ELF-1 (cell line): ENCODE data around the gene RFX3.

Experiments used
- DNase-seq: peaks from one replicate; pipeline ENCODE4 v3.0.0-alpha.2; 2016; ENCODE audit warnings: low read depth, low spot score

The RFX3 gene

GRCh38 chr9:3215658-3216057 is 310.1 kb downstream of the RFX3 start:
- DNase-seq: no peak

- no peak for DNase-seq
Observed at GRCh38 chr9:3214741-3215140, 311.1 kb downstream of the RFX3 start.

GRCh38 chr9:3205421-3206095 is 320.2 kb downstream of the RFX3 start:
- no peak for DNase-seq

GRCh38 chr9:3200331-3200774 is 325.4 kb downstream of the RFX3 start:
- no peak for DNase-seq

GRCh38 chr9:3193791-3194190 is 332.0 kb downstream of the RFX3 start:
- no peak for DNase-seq

- no peak for DNase-seq
Observed at GRCh38 chr9:3191715-3192114, 334.1 kb downstream of the RFX3 start.

GRCh38 chr9:3189113-3189861 is 336.5 kb downstream of the RFX3 start:
- no peak for DNase-seq

- no peak for DNase-seq
Observed at GRCh38 chr9:3186751-3187150, 339.1 kb downstream of the RFX3 start.

GRCh38 chr9:3181049-3181953 is 344.5 kb downstream of the RFX3 start:
- DNase-seq: peak; percentile 71

GRCh38 chr9:3180696-3181048 is 345.1 kb downstream of the RFX3 start:
- no peak for DNase-seq

- no peak for DNase-seq
Observed at GRCh38 chr9:3179711-3180110, 346.1 kb downstream of the RFX3 start.

GRCh38 chr9:3177936-3178335 is 347.9 kb downstream of the RFX3 start:
- no peak for DNase-seq

GRCh38 chr9:3177146-3177761 is 348.5 kb downstream of the RFX3 start:
- peak; percentile 11 for DNase-seq

GRCh38 chr9:3173374-3173773 is 352.4 kb downstream of the RFX3 start:
- no peak for DNase-seq

GRCh38 chr9:3170819-3171218 is 355.0 kb downstream of the RFX3 start:
- DNase-seq: no peak
